Gastroesophageal sphincter (tissue), 4 donors: Measurements from ENCODE around the gene PRXL2B. TPM values are rescaled to one million over a fixed set of nuclear protein-coding genes. Genes with fewer than 3 reads are reported as not detected.
A peak's percentile ranks its signal among the peaks of the same experiment; 100 is the strongest.

Source experiments
- ATAC-seq: fragments of 150-250 bp; one replicate; pipeline ENCODE4 v1.9.1; 2016; ENCODE audit warnings: mild to moderate bottlenecking, moderate library complexity
- H3K27ac ChIP-seq, 4 donors: fragments of 200-600 bp; sonication (generic) in 3 of 4; 1 replicate in 3 of 4; 2 replicates in 1 of 4; pipeline ENCODE4 v1.5.1; 2016 to 2019
- H3K27me3 ChIP-seq: fragments of 200-600 bp; sonication (generic); one replicate; pipeline ENCODE4 v1.5.1; 2019
- H3K36me3 ChIP-seq, 2 donors: fragments of 200-600 bp; sonication (generic); one replicate each; pipeline ENCODE4 v1.5.1; 2019; ENCODE audit warnings: control low read depth in 1 of 2
- H3K4me1 ChIP-seq, 3 donors: fragments of 200-600 bp; sonication (generic); 1 replicate in 2 of 3; 2 replicates in 1 of 3; pipeline ENCODE4 v1.5.1; 2016 to 2019; ENCODE audit warnings: control low read depth in 2 of 3
- H3K4me3 ChIP-seq, 2 donors: fragments of 200-600 bp; sonication (generic); one replicate each; pipeline ENCODE4 v1.5.1; 2019; ENCODE audit warnings: mild to moderate bottlenecking in 1 of 2, moderate library complexity in 1 of 2
- H3K9me3 ChIP-seq, 3 donors: fragments of 200-600 bp; sonication (generic); one replicate each; pipeline ENCODE4 v1.5.1; 2017 to 2019; ENCODE audit warnings: control low read depth in 2 of 3
- EP300 ChIP-seq: sonication (generic); formaldehyde crosslinking; IDR thresholded peaks from one replicate; pipeline ENCODE4 v1.6.1; 2017; ENCODE audit warnings: antibody characterized with exemption, mild to moderate bottlenecking
- POLR2A ChIP-seq, 2 donors: fragments of 450-650 bp; IDR thresholded peaks; one replicate each; pipeline ENCODE4 v1.6.1; 2017; ENCODE audit warnings: antibody characterized with exemption in 2 of 2, mild to moderate bottlenecking in 2 of 2, moderate library complexity in 1 of 2
- POLR2AphosphoS5 ChIP-seq: sonication (generic); formaldehyde crosslinking; IDR thresholded peaks from one replicate; pipeline ENCODE4 v1.6.1; 2017; ENCODE audit warnings: antibody characterized with exemption
- WGBS, 2 donors: methylation state at CpG; one replicate each; pipeline ENCODE4 v1.1.5; 2018; ENCODE audit warnings: low coverage in 1 of 2; 5-methylcytosine and 5-hydroxymethylcytosine counted together
- total RNA-seq, 4 donors: library from RNA; depleted of rRNA; stranded (reverse); fragments of >200 nt; gene quantifications; one replicate each; pipeline ENCODE4 v1.1.0, GENCODE V29; 2016
- TF ChIP-seq, protein P1 (sequence below), 4 experiments: fragments of 200-600 bp in 2 of 4; fragments of 450-650 bp in 2 of 4; sonication (generic) in 1 of 4; IDR thresholded peaks; one replicate each; pipeline ENCODE4 v1.5.1; 2017 to 2019; ENCODE audit warnings: antibody characterized with exemption in 4 of 4, mild to moderate bottlenecking in 2 of 4, moderate library complexity in 2 of 4

The PRXL2B gene
- total RNA-seq, 4 donors from 2014 or later = 6.5 to 24.1 (median 14.0) TPM

DNA sequence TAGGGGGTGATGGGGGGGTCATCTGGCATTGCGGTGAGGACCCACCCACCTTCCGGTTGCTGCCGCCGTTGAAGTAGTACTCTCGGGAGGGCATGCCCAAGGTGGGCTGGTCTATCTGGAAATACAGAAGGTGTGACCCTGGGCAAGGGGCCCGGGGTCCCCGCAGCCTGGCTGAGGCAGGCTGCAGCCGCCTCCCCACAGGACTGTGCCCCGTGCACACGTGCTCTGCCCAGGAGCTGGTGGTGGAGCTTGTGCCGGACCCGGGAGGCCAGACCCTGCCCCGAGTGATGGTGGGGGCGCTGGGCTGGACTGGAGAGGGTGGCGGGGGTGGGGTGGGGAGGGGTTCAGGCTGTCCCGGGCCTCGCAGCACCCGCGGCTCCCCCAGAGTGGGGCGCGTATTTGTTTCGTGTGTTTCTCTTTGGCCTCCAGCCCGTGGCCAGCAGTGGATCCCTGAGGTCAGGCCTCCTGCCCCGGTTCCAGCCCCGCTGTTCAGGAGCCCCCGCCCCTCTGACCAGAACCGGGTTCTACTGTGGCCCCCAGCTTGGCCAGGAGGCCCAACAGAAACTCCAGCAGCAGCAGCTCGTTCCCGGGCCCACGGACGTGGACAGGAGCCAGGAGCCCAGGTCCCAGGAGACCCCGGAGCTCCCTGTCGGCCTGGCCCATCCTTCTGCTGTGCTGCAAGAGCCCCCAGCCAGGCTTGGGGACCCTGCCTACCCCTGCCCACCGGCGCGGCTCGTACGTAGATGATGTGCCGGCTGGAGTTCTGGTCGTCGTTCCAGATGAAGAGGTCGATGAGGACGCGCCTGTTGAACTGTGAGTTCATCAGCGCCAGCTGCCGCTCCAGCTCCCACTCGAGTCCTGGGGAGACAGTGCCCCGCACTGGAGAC is 19.2 kb downstream of the PRXL2B start:
- no peak for ATAC-seq
- Histone ChIP-seq H3K27me3 (peaks cover 74% of the 10 kb centered on the region), H3K9me3 (peaks cover 0 to 17% (median 0%) of the 10 kb centered on the region in 3 donors), H3K4me3 (no peak overlapping the region), H3K36me3 (no peaks in the 10 kb centered on the region), H3K27ac (no peak overlapping the region), H3K4me1 (peaks cover 0 to 17% (median 0%) of the 10 kb centered on the region in 3 donors)
- WGBS, 2 donors = 100% methylated on average over 1 of the region's 48 CpGs; no CpG with 5 or more reads in 1 of the 2 donors
- TF ChIP-seq, protein P1, sequence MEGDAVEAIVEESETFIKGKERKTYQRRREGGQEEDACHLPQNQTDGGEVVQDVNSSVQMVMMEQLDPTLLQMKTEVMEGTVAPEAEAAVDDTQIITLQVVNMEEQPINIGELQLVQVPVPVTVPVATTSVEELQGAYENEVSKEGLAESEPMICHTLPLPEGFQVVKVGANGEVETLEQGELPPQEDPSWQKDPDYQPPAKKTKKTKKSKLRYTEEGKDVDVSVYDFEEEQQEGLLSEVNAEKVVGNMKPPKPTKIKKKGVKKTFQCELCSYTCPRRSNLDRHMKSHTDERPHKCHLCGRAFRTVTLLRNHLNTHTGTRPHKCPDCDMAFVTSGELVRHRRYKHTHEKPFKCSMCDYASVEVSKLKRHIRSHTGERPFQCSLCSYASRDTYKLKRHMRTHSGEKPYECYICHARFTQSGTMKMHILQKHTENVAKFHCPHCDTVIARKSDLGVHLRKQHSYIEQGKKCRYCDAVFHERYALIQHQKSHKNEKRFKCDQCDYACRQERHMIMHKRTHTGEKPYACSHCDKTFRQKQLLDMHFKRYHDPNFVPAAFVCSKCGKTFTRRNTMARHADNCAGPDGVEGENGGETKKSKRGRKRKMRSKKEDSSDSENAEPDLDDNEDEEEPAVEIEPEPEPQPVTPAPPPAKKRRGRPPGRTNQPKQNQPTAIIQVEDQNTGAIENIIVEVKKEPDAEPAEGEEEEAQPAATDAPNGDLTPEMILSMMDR (IDR thresholded peaks at IDR 0.05) = no peak
- TF ChIP-seq POLR2A (IDR thresholded peaks at IDR 0.05) = no peak
- TF ChIP-seq POLR2AphosphoS5 = no peak
- no peak for TF ChIP-seq EP300

DNA sequence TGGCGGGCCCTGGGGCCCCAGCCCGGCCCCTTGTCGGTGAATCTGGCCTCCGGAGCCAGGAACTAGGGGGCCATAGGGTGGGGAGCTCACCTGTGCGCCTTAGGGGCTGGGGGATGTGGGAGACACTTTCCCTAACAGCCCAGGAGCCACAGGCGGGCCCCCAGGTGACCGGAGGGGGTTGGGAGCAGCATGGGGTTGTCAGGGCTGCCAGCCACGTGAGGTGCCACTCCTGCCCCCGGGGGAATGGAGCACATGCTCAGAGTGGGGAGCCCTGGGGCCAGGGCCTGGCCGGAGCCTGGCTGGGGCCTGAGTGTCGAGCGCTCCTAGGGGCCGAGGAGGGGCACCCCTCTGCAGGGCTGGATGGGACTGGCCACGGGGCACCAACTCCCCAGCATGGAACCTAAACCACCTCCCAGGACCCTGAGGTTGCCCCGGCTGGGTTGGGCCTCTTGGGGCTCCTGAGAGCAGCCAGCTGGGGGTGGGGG is 19.9 kb downstream of the PRXL2B start:
- Histone ChIP-seq H3K27ac (no peak overlapping the region), H3K4me3 (no peak overlapping the region), H3K9me3 (peaks cover 0 to 10% (median 0%) of the 10 kb centered on the region in 3 donors), H3K36me3 (no peaks in the 10 kb centered on the region), H3K27me3 (peaks cover 81% of the 10 kb centered on the region), H3K4me1 (peaks cover 0 to 24% (median 0%) of the 10 kb centered on the region in 3 donors)
- no CpG with 5 or more reads among the region's 15 CpGs for WGBS, 2 donors
- TF ChIP-seq POLR2A (IDR thresholded peaks at IDR 0.05) (no peak), POLR2AphosphoS5 (no peak), EP300 (no peak)
- TF ChIP-seq, protein P1 (IDR thresholded peaks at IDR 0.05) = no peak
- no peak for ATAC-seq

DNA sequence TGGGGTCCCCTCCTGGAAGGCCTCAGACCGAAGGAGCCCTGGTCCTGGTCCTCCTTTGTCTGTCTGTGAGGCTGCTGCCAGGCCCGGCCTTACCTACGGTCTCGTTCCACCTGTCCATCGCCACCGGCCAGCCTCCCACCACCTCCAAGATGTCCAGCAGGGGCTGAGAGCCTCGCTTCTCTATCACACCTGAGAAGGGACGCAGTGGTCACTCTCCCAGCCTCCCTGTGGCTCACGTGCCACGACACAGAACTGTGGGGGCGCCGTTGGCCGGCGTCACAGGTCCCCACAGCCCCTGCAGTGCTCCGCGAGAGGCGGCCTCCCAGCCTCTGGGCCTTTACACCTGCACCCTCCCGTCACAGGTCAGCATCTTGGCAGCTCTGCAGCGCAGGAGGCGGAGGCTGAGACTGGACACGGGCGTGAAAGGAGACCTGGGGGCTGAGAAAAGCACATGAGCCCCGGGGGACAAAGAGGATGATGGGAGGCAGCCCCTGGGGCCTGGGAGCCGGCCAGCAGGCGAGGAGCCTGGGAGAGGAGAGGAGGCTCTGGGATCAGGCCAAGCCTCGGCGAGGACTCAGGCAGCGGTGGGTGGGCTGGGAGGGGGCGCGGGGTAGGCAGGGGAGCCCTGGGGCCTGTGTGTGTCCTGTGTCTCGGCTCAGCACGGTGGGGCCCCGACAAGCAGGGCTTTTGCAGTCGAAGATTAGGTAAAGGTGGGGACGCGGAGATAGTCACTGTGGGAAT is 20.5 kb downstream of the PRXL2B start:
- no peaks in the 10 kb centered on the region for H3K36me3 ChIP-seq
- H3K27ac ChIP-seq = peak overlapping the region in 1 of 4 donors; percentile 24
- TF ChIP-seq EP300 = no peak
- no peak overlapping the region for H3K4me3 ChIP-seq
- WGBS, 2 donors = 12 to 27% methylated on average over 3 to 4 of the region's 36 CpGs
- H3K4me1 ChIP-seq = peaks cover 0 to 27% (median 0%) of the 10 kb centered on the region in 3 donors
- H3K27me3 ChIP-seq = peaks cover 83% of the 10 kb centered on the region
- ATAC-seq = no peak
- H3K9me3 ChIP-seq = peaks cover 0 to 4% (median 0%) of the 10 kb centered on the region in 3 donors

DNA sequence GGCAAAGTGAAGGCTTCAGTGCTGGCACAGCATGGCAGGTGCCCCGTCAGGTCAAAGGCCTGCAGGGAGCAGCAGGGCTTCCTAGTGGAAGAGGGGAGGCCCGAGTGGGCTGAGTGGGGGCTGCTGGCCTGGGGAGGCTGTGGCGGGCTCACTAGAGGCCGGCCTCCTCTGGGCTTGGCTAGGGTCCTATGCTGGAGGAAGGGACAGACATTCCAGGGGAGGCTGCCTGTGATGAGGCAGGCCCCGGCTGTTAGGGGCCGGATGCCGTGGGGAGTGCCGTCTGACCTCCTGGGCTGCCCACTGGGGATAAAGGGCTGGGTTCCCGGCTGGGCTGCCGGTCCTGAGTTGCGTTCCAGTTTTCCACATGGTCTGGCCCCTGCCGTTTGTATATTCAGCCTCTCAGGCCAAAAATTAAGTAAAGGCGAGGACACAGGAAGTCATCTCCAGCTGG is 21.1 kb downstream of the PRXL2B start:
- TF ChIP-seq POLR2AphosphoS5 (no peak), POLR2A (IDR thresholded peaks at IDR 0.05) (no peak), EP300 (no peak)
- TF ChIP-seq, protein P1 (IDR thresholded peaks at IDR 0.05) = no peak
- peak; percentile 60 for ATAC-seq
- no peaks in the 10 kb centered on the region for H3K9me3 ChIP-seq
- no peaks in the 10 kb centered on the region for H3K36me3 ChIP-seq
- peaks cover 83% of the 10 kb centered on the region for H3K27me3 ChIP-seq
- no peak overlapping the region for H3K4me3 ChIP-seq
- 20 to 50% methylated on average over 2 of the region's 13 CpGs for WGBS, 2 donors
- peaks cover 0 to 27% (median 0%) of the 10 kb centered on the region in 3 donors for H3K4me1 ChIP-seq
- H3K27ac ChIP-seq = peak overlapping the region in 1 of 4 donors; percentile 24
